G401.6 (cell line): Measurements from ENCODE around the gene CDK7.
"Not testable (repeated sequence)": the region's sequence is repeated elsewhere in the genome, so short reads cannot be mapped to it uniquely, and the experiment has no call there.

Source experiments
- FAIRE-seq: peaks from 2 replicates; lab custom pipeline; 2012; peaks lifted over from hg19 to GRCh38; lab: Jason Lieb, UNC

CDK7 gene

DNA sequence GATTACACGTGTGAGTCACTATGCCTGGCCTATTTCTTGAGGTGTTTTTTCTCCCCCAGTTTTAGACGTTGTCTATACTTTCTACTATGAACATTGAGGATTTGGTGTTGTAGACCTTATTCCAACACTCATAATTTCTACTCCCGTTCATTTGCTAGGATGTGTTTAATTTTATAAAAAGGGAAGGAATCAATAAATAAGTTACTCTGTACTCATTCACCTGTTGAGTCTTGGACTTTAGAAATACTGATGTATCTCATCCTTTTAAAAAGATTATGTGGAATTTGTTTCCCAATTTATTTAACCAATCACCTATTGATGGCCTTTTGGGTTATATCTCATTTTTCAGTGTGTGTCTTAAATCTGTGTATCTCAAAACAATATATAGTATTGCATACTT, 3.2 kb downstream of the CDK7 start:
- FAIRE-seq = no peak

DNA sequence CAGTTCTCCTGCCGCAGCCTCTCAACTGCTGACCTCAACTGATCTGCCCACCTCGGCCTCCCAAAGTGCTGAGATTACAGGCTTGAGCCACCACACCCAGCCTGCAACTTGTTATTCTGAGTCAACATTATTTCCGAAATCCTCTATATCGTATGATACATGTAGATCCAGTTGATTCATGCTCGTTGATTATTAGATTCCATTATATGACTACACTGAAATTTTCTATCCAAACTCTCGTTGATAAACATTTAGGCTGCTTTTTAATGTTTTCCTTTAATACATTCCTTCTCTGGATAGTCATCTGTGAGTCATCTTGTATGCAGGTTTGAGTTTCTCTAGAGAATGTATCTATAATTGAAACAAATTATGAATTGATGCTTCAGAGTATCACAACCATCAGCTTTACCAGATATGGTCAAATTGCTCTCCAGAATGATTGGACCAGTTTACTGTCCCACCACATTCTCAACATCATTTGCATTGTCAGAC, 4.1 kb downstream of the CDK7 start:
- FAIRE-seq = no peak

GRCh38 chr5:69242215-69242927, 7.7 kb downstream of the CDK7 start:
- no peak for FAIRE-seq

DNA sequence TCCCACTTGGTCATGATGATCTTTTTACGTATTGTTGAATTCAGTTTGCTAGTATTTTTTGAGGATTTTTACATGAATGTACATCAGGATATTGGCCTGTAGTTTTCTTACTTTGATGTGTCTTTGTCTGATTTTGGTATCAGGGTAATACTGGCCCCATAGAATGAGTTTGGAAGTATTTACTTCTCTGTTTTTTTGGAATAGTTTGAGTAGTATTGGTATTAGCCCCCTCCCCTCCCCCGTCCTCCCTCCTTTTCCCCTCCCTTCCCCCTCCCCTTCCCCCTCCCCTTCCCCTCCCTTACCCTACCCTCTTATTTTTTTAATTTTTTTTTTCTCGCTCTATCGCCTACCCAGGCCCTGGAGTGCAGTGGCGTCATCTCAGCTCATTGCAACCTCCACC, 10.3 kb downstream of the CDK7 start:
- FAIRE-seq = no peak

GRCh38 chr5:69248019-69248418, 13.3 kb downstream of the CDK7 start:
- no peak for FAIRE-seq

- no peak for FAIRE-seq
Measured at GRCh38 chr5:69250593-69250992, 15.9 kb downstream of the CDK7 start.

DNA sequence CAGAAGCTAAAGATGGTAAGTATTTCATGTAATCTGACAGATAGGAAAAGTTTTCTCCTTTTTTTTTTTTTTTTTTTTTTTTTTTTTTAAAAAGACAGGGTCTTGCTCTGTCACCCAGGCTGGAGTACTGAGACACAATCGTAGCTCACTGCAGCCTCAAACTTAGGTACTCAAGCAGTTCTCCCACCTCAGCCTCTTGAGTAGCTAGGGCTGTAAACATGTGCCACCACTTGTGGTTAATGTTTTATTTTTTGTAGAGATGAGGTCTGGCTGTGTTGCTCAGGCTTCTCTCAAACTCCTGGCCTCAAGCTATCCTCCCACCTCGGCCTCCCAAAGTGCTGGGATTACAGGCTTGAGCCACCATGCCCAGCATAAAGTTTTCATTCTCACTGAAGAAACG, 17.8 kb downstream of the CDK7 start:
- peak; percentile 27 for FAIRE-seq

- not testable (repeated sequence) for FAIRE-seq
Measured at GRCh38 chr5:69255940-69256339, 21.3 kb downstream of the CDK7 start.

DNA sequence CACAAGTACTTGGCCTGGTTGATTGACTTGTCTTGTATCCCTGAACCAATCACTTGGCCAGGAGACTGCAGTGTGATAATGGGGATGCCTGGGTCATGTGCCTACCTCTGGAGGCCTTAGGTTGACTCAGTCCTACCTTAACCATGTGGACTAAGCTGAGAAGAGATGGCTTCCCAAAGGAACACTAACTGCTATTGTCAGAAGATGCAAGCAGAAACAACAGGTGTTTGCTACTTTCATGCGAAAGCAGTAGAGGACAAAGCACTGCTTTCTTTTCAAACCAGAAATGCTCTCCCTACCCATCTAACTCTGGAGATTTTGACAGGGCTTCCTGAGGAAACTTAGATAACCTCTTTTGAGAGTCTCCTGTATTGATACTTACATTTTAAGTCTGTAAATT, 22.9 kb downstream of the CDK7 start:
- no peak for FAIRE-seq

- FAIRE-seq = no peak
Measured at GRCh38 chr5:69261034-69261433, 26.3 kb downstream of the CDK7 start.

GRCh38 chr5:69265931-69266330, 31.2 kb downstream of the CDK7 start:
- FAIRE-seq = no peak

GRCh38 chr5:69268899-69269298, 34.2 kb downstream of the CDK7 start:
- FAIRE-seq = no peak

DNA sequence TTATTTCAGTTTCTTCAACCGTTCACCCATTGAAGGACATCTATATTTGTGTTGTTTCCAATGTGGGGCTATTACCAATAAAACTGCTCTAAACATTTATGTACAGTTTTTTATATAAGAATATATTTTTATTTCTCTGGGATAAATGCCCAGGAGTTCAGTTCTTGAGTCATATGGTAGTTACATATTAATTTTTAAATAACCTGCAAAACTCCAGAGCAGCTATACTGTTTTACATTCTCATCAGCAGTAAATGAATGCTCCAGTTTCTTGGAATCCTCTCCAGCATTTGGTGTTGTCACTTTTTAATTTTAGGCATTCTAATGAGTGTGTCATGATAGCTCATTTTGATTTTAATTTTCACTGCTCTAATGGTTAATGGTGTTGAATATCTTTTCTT, 36.2 kb downstream of the CDK7 start:
- no peak for FAIRE-seq

GRCh38 chr5:69271376-69271775, 36.7 kb downstream of the CDK7 start:
- FAIRE-seq = peak; percentile 3

- FAIRE-seq = no peak
Measured at GRCh38 chr5:69275563-69275962, 40.9 kb downstream of the CDK7 start.

DNA sequence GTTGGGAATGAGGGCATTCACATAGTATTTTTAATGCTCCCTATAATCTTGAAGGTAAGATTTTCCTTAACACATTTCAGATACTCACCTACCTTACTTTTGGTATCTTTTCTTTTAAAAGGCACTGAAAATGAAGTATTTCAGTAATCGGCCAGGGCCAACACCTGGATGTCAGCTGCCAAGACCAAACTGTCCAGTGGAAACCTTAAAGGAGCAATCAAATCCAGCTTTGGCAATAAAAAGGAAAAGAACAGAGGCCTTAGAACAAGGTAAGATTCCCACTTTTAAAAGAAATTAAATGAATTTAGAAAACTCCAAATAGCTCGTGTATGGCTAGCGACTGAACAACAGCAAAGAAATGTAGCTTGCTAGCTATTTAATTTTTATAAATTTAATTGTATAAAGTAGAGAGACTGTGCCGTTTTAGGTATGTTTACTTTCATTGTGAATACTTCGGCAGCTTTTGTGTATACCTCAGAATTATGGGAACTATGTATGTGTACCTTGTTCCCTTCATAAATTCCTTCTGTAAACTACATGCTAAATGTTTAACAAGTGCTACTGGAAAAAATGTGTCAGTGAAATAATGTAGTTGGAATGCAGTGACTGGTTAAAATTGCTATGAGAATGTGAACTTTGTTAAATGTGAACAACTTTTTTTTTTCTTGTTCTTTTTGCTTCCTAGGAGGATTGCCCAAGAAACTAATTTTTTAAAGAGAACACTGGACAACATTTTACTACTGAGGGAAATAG, 41.9 kb downstream of the CDK7 start:
- no peak for FAIRE-seq

DNA sequence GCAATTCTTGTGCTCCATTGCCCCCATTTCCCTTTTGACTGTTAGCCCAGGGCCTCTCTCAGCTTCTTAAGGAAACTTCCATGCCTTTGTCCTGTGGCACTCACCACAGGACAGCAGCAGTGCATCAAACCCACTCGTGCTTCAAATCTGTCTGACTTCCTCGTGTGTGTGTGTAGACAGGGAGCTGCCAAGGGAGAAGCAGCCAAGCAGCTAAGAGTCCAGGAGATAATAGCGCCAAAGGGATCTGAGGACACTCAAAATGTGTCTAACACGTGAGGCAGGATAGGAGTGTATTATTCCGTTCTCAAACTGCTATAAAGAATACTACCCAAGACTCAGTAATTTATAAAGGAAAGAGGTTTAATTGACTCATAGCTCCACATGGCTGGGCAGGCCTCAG, 44.8 kb downstream of the CDK7 start:
- no peak for FAIRE-seq

- no peak for FAIRE-seq
Measured at GRCh38 chr5:69281114-69281513, 46.4 kb downstream of the CDK7 start.

DNA sequence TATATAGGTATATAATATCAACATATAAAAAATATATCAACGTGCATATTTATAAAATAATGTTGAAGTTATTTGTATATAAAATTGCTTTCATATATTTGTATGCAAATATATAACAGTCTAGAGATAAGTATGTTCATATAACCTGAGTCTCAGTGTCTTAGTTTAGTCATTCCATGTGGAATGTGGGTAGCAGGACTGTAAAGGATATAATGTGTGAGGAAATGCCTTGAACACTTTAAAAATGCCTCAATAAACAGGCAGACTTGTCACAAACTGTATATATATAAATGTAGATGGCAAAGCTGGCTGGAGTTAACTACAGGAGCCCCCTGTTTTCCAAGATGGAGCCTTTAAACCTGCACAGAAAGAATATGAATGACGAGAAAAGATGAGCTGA, 49.5 kb downstream of the CDK7 start:
- no peak for FAIRE-seq

DNA sequence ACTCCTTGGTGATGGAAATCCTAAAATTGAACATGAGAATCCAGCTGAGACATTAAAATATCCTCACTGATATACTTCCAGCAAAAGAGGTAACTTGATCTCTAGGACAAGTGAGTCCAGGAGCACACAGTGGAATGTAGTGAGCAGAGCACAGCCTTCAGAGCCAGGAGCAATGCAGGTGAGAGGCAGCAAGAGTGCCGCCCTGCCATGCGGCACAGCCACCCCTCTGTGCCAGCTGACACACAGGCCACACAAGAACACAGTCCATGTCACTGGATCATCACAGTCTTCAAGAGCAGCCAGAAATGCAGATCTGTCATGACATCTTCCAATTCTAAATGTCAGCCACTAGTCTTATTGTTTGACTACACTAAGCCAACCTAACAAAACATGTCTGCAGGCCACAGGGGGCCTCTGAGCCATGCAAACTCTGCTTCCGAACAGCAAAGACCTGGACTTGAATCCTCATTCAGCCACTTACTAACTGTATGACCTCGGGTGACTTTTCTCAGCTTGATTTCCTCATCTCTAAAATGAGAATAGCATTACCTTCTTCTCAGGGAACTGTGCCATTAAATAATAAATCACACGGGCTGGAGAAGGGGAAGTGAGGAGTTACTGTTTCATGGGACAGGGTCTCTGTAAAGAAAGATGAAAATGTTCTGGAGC, 50.9 kb downstream of the CDK7 start:
- FAIRE-seq = no peak

DNA sequence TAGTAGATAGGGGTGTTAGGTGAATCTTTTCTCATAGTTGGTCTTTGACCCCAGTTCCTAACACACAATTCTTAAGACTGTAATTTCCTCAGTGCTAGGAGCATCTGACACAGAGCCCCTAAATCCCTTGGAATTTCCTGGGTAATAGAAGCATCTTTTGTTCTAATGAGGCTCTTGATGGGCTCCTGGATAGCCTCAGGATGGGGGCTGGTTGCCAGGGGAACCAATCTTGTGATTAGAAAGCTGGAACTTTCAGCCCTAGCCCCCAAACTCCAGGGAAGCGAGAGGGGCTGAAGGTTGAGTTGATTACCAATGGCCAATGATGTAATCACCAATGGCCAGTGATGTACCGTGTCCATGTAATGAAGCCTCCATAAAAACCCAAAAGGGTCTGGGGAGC, 53.4 kb downstream of the CDK7 start:
- no peak for FAIRE-seq

DNA sequence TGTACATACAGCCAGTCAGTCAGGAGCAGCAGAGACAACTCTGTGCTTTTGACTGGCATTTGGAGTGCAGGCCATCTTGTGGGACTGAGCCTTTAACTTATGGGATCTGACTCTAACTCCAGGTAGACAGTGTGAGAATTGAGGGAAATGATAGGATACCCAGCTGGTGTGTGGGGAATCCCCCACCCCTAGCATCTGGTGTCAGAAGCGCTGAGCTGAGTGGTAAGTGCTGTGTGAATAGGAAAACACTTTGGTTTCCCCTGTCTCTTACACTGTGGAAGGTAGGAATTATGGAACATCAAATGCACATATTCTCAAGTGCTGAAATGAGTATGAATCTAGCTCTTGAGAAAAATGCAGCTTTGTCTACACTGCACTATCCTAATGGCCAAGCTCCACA, 54.0 kb downstream of the CDK7 start:
- no peak for FAIRE-seq

DNA sequence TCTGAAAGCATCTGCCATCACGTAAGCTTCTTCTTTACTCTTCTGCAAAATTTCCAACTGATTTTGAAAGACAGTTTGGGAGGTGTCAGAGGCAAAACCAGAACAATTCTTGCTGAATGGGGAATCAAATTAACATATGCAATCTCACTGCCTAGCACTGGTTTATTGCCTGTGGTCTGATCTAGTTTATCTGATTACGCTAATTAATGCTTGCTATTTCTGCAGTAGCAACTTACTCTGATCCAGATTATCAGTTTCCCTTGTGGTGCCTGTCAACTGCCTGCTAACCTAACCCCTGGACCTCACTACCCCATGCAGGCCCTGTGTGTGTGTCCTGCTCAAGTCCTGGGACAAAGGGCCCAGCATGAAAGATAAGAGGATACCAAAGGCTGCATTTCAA, 57.6 kb downstream of the CDK7 start:
- no peak for FAIRE-seq
